ENCODE measurements around the gene SPTB.
"Not testable (repeated sequence)": the region's sequence is repeated elsewhere in the genome, so short reads cannot be mapped to it uniquely, and the experiment has no call there.

Gene SPTB

DNA sequence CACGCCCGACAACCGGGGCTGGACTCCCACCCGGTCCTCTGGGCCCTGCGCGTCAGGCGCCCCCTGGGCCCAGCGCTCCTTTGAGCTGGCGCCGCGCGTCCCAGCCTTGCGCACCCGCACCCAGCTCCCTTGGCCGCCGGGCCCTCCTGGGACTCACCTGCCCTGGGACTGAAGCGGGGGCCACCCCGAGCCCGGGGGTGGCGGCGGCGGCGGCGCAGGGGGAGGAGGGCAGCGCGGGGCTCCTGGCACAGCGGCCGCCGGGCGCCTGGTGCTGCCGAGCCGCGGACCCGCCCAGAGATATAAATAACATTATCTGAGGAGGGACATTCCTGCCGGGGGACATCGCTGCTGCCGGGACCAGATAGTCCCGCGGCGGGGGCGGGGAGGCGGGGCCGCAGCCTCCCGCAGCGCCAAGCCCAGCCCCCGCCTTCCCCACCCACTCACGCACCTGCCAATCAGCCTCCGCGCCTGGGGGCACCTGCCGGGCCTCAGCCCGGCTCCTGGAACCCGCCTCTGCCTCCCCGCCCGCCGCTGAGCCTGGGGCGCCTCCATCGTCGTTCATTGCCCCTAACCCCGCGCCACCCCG lies at the start of gene SPTB:
Gene SPTB, minus strand, starts transcription at position 273 of the 586 bp plus-strand sequence. CDS start 56,813 bp downstream, outside the sequence.
- H3K4me3 ChIP-seq (ENCODE audit: low read depth, low read length) = peak within 1 kb of the TSS; percentile 23
- no peak for DNase-seq (ENCODE audit: low read depth)

- no peak for DNase-seq (ENCODE audit: low read depth)
- H3K4me3 ChIP-seq (ENCODE audit: low read depth, low read length) = no peak overlapping the region
Measured at GRCh38 chr14:64929014-64929359, 49.3 kb upstream of the SPTB start.

GRCh38 chr14:64928239-64929013 lies 48.7 kb upstream of the SPTB start:
- DNase-seq (ENCODE audit: low read depth) = no peak
- H3K4me3 ChIP-seq (ENCODE audit: low read depth, low read length) = no peak overlapping the region

GRCh38 chr14:64927031-64927430 lies 47.3 kb upstream of the SPTB start:
- no peak for DNase-seq (ENCODE audit: low read depth)
- no peak overlapping the region for H3K4me3 ChIP-seq (ENCODE audit: low read depth, low read length)

DNA sequence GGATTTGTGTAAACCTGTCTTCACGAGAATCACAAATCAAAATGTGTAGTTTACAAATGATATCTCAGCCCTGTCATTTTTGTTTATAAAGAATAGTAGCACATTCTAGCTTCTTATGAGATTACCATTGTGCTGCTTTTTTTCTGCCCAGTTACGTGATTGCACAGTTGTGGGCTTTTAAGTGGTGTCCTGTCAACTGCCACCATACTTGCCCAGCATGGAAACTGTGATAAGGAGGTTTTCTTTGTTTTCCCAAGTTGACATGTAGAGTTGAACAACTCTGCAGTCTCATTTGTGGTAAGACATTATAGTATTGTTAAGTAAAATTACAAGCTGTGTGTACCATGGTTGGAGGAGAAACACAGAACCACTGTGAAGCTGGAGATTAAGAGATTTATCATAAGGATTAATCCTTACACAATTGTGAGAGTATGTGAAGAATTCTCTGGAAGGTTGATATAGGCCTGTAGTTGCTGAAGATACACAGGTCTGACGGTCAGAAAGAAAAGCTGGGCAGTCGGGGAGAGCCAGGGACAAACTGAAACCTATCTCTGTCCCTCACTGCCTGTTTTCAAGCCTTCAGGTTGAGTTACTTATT lies 46.8 kb upstream of the SPTB start:
- no peak for DNase-seq (ENCODE audit: low read depth)
- no peak overlapping the region for H3K4me3 ChIP-seq (ENCODE audit: low read depth, low read length)

GRCh38 chr14:64923015-64923414 lies 43.3 kb upstream of the SPTB start:
- no peak overlapping the region for H3K4me3 ChIP-seq (ENCODE audit: low read depth, low read length)
- no peak for DNase-seq (ENCODE audit: low read depth)

- DNase-seq (ENCODE audit: low read depth) = no peak
- H3K4me3 ChIP-seq (ENCODE audit: low read depth, low read length) = no peak overlapping the region
Measured at GRCh38 chr14:64920465-64920864, 40.8 kb upstream of the SPTB start.

- no peak for DNase-seq (ENCODE audit: low read depth)
- H3K4me3 ChIP-seq (ENCODE audit: low read depth, low read length) = no peak overlapping the region
Measured at GRCh38 chr14:64919618-64920017, 39.9 kb upstream of the SPTB start.

- H3K4me3 ChIP-seq (ENCODE audit: low read depth, low read length) = no peak overlapping the region
- DNase-seq (ENCODE audit: low read depth) = no peak
Measured at GRCh38 chr14:64919215-64919614, 39.5 kb upstream of the SPTB start.

GRCh38 chr14:64918216-64918615 lies 38.5 kb upstream of the SPTB start:
- H3K4me3 ChIP-seq (ENCODE audit: low read depth, low read length) = no peak overlapping the region
- DNase-seq (ENCODE audit: low read depth) = no peak

GRCh38 chr14:64915797-64916196 lies 36.1 kb upstream of the SPTB start:
- no peak overlapping the region for H3K4me3 ChIP-seq (ENCODE audit: low read depth, low read length)
- no peak for DNase-seq (ENCODE audit: low read depth)

GRCh38 chr14:64915029-64915424 lies 35.3 kb upstream of the SPTB start:
- H3K4me3 ChIP-seq (ENCODE audit: low read depth, low read length) = peak overlapping the region; percentile 89
- DNase-seq (ENCODE audit: low read depth) = no peak

DNA sequence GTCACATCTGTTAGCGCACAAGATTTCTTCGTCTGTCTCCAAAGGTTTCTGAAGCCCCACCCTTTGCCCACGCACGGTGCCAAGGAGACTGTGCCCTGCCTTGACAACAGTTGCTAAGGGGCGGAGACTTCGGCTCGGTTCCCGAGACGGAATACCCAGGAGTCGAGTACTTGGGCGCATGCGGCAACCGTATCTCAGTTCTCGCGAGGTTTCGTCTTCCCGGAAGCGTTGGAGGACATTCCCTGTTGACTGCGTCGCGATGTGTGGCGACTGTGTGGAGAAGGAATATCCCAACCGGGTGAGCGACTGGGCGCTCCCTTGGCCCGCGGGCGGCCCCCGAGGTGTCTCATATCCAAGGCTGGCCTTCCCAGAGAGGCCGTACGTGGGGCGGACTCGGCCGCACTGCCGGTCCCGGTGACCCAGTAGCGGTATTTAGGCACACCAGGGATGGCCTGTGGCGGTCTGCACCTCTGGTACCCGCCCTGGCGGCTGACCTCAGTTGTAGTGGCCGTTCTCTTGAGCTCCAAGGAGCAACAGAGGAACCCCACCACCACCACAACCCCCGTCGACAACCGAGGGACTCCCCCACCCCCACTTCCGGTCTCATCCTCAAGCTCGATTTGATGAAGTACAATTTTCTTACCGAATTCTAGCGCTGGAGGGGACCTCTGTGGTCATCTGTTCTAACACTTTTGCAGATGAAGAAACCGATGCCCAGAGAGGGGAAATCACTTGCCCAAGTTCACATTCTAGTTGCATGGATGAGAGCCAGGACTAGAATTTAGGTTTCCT lies 34.7 kb upstream of the SPTB start, which contains the start of gene CHURC1:
Gene CHURC1, plus strand, starts transcription at position 219 of the 792 bp plus-strand sequence. Its CDS starts 41 bp downstream, at position 260.
- peak within 1 kb of the TSS; percentile 89 for H3K4me3 ChIP-seq (ENCODE audit: low read depth, low read length)
- DNase-seq (ENCODE audit: low read depth) = peak; percentile 93

DNA sequence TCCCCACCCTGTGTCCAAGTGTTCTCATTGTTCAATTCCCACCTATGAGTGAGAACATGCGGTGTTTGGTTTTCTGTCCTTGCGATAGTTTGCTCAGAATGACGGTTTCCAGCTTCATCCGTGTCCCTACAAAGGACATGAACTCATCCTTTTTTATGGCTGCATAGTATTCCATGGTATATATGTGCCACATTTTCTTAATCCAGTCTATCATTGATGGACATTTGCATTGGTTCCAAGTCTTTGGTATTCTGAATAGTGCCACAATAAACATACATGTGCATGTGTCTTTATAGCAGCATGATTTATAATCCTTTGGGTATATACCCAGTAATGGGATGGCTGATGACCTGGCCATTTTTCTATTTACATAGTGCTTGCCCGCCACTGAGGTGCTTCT lies 33.8 kb upstream of the SPTB start:
- not testable (repeated sequence) for DNase-seq (ENCODE audit: low read depth)
- H3K4me3 ChIP-seq (ENCODE audit: low read depth, low read length) = peak overlapping the region; percentile 89

- DNase-seq (ENCODE audit: low read depth) = no peak
Measured at GRCh38 chr14:64912261-64912660, 32.6 kb upstream of the SPTB start.

GRCh38 chr14:64910847-64911495 lies 31.3 kb upstream of the SPTB start:
- no peak overlapping the region for H3K4me3 ChIP-seq (ENCODE audit: low read depth, low read length)
- peak; percentile 16 for DNase-seq (ENCODE audit: low read depth)

More at GRCh38 chr14:64912261-64912660, 32.6 kb upstream of the SPTB start:
- no peak overlapping the region for H3K4me3 ChIP-seq (ENCODE audit: low read depth, low read length)

DNA sequence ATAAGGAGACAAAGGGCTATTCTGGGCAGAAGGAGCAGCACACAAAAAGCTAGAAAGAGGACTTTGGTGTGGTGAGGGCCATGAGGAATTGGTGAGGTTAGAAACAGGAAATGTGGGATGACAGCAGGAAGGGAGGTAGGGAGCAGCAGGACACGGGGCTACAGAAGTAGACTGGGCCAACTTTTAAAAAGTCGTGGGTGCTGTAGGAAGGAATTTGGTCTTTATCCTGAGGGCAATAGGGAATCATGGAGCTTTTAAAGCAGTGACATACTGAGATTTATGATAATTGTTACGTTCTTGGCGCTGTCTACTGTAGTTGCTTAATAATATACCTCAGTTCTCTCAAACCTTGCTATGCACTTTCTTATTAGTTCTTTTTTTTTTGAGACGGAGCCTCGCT lies 26.3 kb upstream of the SPTB start:
- H3K4me3 ChIP-seq (ENCODE audit: low read depth, low read length) = no peak overlapping the region
- DNase-seq (ENCODE audit: low read depth) = no peak

GRCh38 chr14:64899958-64900357 lies 20.3 kb upstream of the SPTB start:
- DNase-seq (ENCODE audit: low read depth) = no peak
- no peak overlapping the region for H3K4me3 ChIP-seq (ENCODE audit: low read depth, low read length)

- peak; percentile 17 for DNase-seq (ENCODE audit: low read depth)
- H3K4me3 ChIP-seq (ENCODE audit: low read depth, low read length) = no peak overlapping the region
Measured at GRCh38 chr14:64891839-64892375, 12.2 kb upstream of the SPTB start.
